ENCODE results near the gene SLC35G3.
"Not testable (repeated sequence)": the region's sequence is repeated elsewhere in the genome, so short reads cannot be mapped to it uniquely, and the experiment has no call there.

SLC35G3 gene

GRCh38 chr17:35187481-35187880 is 6.7 kb downstream of the SLC35G3 start:
- Mint-ChIP-seq H3K4me1 (ENCODE audit: low read depth) (peaks cover 76% of the 10 kb centered on the region), H3K27ac (no peak overlapping the region), H3K4me3 (no peak overlapping the region), H3K27me3 (no peaks in the 10 kb centered on the region), H3K36me3 (ENCODE audit: low read depth) (no peaks in the 10 kb centered on the region), H3K9me3 (no peaks in the 10 kb centered on the region)
- no peak for DNase-seq

- H3K27me3 Mint-ChIP-seq, result no peaks in the 10 kb centered on the region
- no peak for DNase-seq
- no peaks in the 10 kb centered on the region for H3K9me3 Mint-ChIP-seq
- H3K27ac Mint-ChIP-seq, result no peak overlapping the region
- no peaks in the 10 kb centered on the region for H3K36me3 Mint-ChIP-seq (ENCODE audit: low read depth)
- H3K4me3 Mint-ChIP-seq, result no peak overlapping the region
- H3K4me1 Mint-ChIP-seq (ENCODE audit: low read depth), result peaks cover 67% of the 10 kb centered on the region
Measured at GRCh38 chr17:35185849-35186248, 8.3 kb downstream of the SLC35G3 start.

GRCh38 chr17:35184274-35184673 is 9.9 kb downstream of the SLC35G3 start:
- no peak for DNase-seq
- Mint-ChIP-seq H3K9me3 (no peaks in the 10 kb centered on the region), H3K36me3 (ENCODE audit: low read depth) (no peaks in the 10 kb centered on the region), H3K27me3 (no peaks in the 10 kb centered on the region), H3K4me3 (no peak overlapping the region), H3K27ac (no peak overlapping the region), H3K4me1 (ENCODE audit: low read depth) (peaks cover 61% of the 10 kb centered on the region)

- Mint-ChIP-seq H3K36me3 (ENCODE audit: low read depth) (no peaks in the 10 kb centered on the region), H3K4me1 (ENCODE audit: low read depth) (peaks cover 58% of the 10 kb centered on the region), H3K9me3 (no peaks in the 10 kb centered on the region), H3K27ac (peak overlapping the region; percentile 44), H3K4me3 (no peak overlapping the region), H3K27me3 (no peaks in the 10 kb centered on the region)
- no peak for DNase-seq
Measured at GRCh38 chr17:35183332-35183731, 10.9 kb downstream of the SLC35G3 start.

GRCh38 chr17:35179379-35179778 is 14.8 kb downstream of the SLC35G3 start:
- not testable (repeated sequence) for DNase-seq; H3K4me3 Mint-ChIP-seq; H3K27me3 Mint-ChIP-seq; H3K36me3 Mint-ChIP-seq (ENCODE audit: low read depth); H3K9me3 Mint-ChIP-seq; H3K27ac Mint-ChIP-seq
- H3K4me1 Mint-ChIP-seq (ENCODE audit: low read depth), result peaks cover 63% of the 10 kb centered on the region

- Mint-ChIP-seq H3K27ac (peak overlapping the region; percentile 81), H3K27me3 (no peaks in the 10 kb centered on the region), H3K9me3 (no peaks in the 10 kb centered on the region), H3K4me3 (no peak overlapping the region), H3K36me3 (ENCODE audit: low read depth) (no peaks in the 10 kb centered on the region), H3K4me1 (ENCODE audit: low read depth) (peaks cover 59% of the 10 kb centered on the region)
- no peak for DNase-seq
Measured at GRCh38 chr17:35176897-35177296, 17.3 kb downstream of the SLC35G3 start.

GRCh38 chr17:35175638-35176415 is 18.4 kb downstream of the SLC35G3 start:
- no peak for DNase-seq
- no peak overlapping the region for H3K4me3 Mint-ChIP-seq
- H3K9me3 Mint-ChIP-seq, result no peaks in the 10 kb centered on the region
- H3K27ac Mint-ChIP-seq, result no peak overlapping the region
- H3K36me3 Mint-ChIP-seq (ENCODE audit: low read depth), result no peaks in the 10 kb centered on the region
- H3K27me3 Mint-ChIP-seq, result no peaks in the 10 kb centered on the region
- peaks cover 67% of the 10 kb centered on the region for H3K4me1 Mint-ChIP-seq (ENCODE audit: low read depth)

- no peak for DNase-seq
- Mint-ChIP-seq H3K4me3 (no peak overlapping the region), H3K27me3 (no peaks in the 10 kb centered on the region), H3K36me3 (ENCODE audit: low read depth) (no peaks in the 10 kb centered on the region), H3K4me1 (ENCODE audit: low read depth) (peaks cover 67% of the 10 kb centered on the region), H3K9me3 (no peaks in the 10 kb centered on the region), H3K27ac (no peak overlapping the region)
Measured at GRCh38 chr17:35174835-35175334, 19.3 kb downstream of the SLC35G3 start.

GRCh38 chr17:35172321-35172720 is 21.9 kb downstream of the SLC35G3 start:
- not testable (repeated sequence) for H3K9me3 Mint-ChIP-seq; H3K36me3 Mint-ChIP-seq (ENCODE audit: low read depth); H3K4me3 Mint-ChIP-seq; H3K27me3 Mint-ChIP-seq; DNase-seq
- H3K4me1 Mint-ChIP-seq (ENCODE audit: low read depth), result peaks cover 54% of the 10 kb centered on the region
- peak overlapping the region; percentile 40 for H3K27ac Mint-ChIP-seq

GRCh38 chr17:35171834-35172233 is 22.4 kb downstream of the SLC35G3 start:
- no peaks in the 10 kb centered on the region for H3K9me3 Mint-ChIP-seq
- DNase-seq, result no peak
- H3K27ac Mint-ChIP-seq, result peak overlapping the region; percentile 71
- H3K4me1 Mint-ChIP-seq (ENCODE audit: low read depth), result peaks cover 49% of the 10 kb centered on the region
- no peaks in the 10 kb centered on the region for H3K36me3 Mint-ChIP-seq (ENCODE audit: low read depth)
- peak overlapping the region; percentile 8 for H3K4me3 Mint-ChIP-seq
- no peaks in the 10 kb centered on the region for H3K27me3 Mint-ChIP-seq

GRCh38 chr17:35170968-35171771 is 23.0 kb downstream of the SLC35G3 start:
- Mint-ChIP-seq H3K27ac (peak overlapping the region; percentile 71), H3K9me3 (no peaks in the 10 kb centered on the region), H3K4me3 (no peak overlapping the region), H3K27me3 (no peaks in the 10 kb centered on the region), H3K36me3 (ENCODE audit: low read depth) (no peaks in the 10 kb centered on the region), H3K4me1 (ENCODE audit: low read depth) (peaks cover 42% of the 10 kb centered on the region)
- DNase-seq, result peak; percentile 57

GRCh38 chr17:35169835-35170363 is 24.3 kb downstream of the SLC35G3 start:
- H3K9me3 Mint-ChIP-seq, result no peaks in the 10 kb centered on the region
- peak; percentile 24 for DNase-seq
- H3K36me3 Mint-ChIP-seq (ENCODE audit: low read depth), result no peaks in the 10 kb centered on the region
- no peak overlapping the region for H3K27ac Mint-ChIP-seq
- no peak overlapping the region for H3K4me3 Mint-ChIP-seq
- no peaks in the 10 kb centered on the region for H3K27me3 Mint-ChIP-seq
- peaks cover 35% of the 10 kb centered on the region for H3K4me1 Mint-ChIP-seq (ENCODE audit: low read depth)

GRCh38 chr17:35167666-35168065 is 26.5 kb downstream of the SLC35G3 start:
- H3K36me3 Mint-ChIP-seq (ENCODE audit: low read depth), result no peaks in the 10 kb centered on the region
- H3K27ac Mint-ChIP-seq, result peak overlapping the region; percentile 13
- no peak overlapping the region for H3K4me3 Mint-ChIP-seq
- peaks cover 31% of the 10 kb centered on the region for H3K4me1 Mint-ChIP-seq (ENCODE audit: low read depth)
- H3K9me3 Mint-ChIP-seq, result no peaks in the 10 kb centered on the region
- H3K27me3 Mint-ChIP-seq, result no peaks in the 10 kb centered on the region
- no peak for DNase-seq

- Mint-ChIP-seq H3K27me3 (no peaks in the 10 kb centered on the region), H3K36me3 (ENCODE audit: low read depth) (no peaks in the 10 kb centered on the region), H3K4me3 (no peak overlapping the region), H3K4me1 (ENCODE audit: low read depth) (peaks cover 30% of the 10 kb centered on the region), H3K9me3 (no peaks in the 10 kb centered on the region), H3K27ac (no peak overlapping the region)
- DNase-seq, result peak; percentile 28
Measured at GRCh38 chr17:35167046-35167445, 27.1 kb downstream of the SLC35G3 start.

GRCh38 chr17:35166526-35166925 is 27.7 kb downstream of the SLC35G3 start:
- H3K4me1 Mint-ChIP-seq (ENCODE audit: low read depth), result peaks cover 31% of the 10 kb centered on the region
- H3K27ac Mint-ChIP-seq, result no peak overlapping the region
- peak; percentile 23 for DNase-seq
- no peak overlapping the region for H3K4me3 Mint-ChIP-seq
- no peaks in the 10 kb centered on the region for H3K9me3 Mint-ChIP-seq
- H3K36me3 Mint-ChIP-seq (ENCODE audit: low read depth), result no peaks in the 10 kb centered on the region
- no peaks in the 10 kb centered on the region for H3K27me3 Mint-ChIP-seq

Data from activated T-cell treated with anti-CD3 and anti-CD28 coated beads, Interleukin-2, amount 50 U/mL, for 24 hours (primary cell).